ENCODE measurements around the gene FNBP1.

Gene FNBP1

DNA sequence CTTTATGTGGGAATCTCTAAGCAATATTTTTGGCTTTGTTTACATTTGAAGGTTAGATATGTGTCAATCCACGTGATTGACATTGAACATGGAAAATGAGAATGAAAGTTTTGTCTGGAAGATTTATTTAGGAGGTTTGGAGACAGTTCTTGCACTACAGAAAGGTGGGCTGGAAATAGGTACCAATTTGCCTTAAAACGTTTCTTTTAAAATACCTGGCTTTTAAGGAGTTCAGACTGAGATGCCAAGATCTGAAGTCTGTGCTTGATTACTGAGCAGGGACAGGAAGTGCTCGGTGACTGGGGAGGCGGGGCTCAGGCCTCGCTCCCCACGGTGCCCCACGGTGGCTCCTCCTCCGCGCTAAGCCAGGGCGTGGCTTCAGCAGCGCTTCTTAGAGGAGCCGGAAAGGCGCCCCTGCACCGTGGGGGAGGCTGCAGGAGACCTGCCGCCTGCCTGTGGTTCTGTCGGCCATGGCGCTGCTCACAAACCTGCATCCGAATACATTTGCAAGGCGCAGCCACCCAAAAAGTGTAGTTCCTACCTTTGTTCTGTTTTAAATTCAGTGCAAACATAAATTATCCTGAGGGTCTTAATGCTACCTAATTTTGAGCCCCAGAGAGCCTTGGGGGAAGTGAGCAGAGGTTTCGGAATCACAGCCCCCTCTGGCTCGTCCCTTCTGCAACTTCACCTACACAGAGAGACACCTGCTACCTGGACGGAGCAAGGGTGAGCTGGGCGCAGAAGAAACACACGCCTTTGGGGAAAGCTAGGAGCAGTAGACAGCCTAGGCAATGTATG lies 158.6 kb downstream of the FNBP1 start:
- CTCF ChIA-PET, result interaction anchor here (0.7 to 5.0 kb wide), 22 partner anchors 10 to 352 kb away, joined by 3 to 27 read pairs (median 6); partner anchors contain the start of genes C9orf78 and USP20
- DNase-seq, result peak; percentile 98
- Mint-ChIP-seq H3K36me3 (peaks cover 36% of the 10 kb centered on the region), H3K27me3 (no peaks in the 10 kb centered on the region), H3K27ac (peak overlapping the region; percentile 99), H3K4me1 (peaks cover 63% of the 10 kb centered on the region), H3K4me3 (peak overlapping the region; percentile 79), H3K9me3 (no peaks in the 10 kb centered on the region)

- peaks cover 35% of the 10 kb centered on the region for H3K36me3 Mint-ChIP-seq
- H3K4me3 Mint-ChIP-seq, result no peak overlapping the region
- H3K27me3 Mint-ChIP-seq, result no peaks in the 10 kb centered on the region
- no peak for DNase-seq
- H3K27ac Mint-ChIP-seq, result no peak overlapping the region
- peaks cover 41% of the 10 kb centered on the region for H3K4me1 Mint-ChIP-seq
- CTCF ChIA-PET, result interaction anchor here (1.1 kb wide), 1 partner anchor 12 kb away, joined by 3 read pairs; no protein-coding TSS in a partner anchor
- H3K9me3 Mint-ChIP-seq, result no peaks in the 10 kb centered on the region
Observed at GRCh38 chr9:129881547-129882324, 161.3 kb downstream of the FNBP1 start.

DNA sequence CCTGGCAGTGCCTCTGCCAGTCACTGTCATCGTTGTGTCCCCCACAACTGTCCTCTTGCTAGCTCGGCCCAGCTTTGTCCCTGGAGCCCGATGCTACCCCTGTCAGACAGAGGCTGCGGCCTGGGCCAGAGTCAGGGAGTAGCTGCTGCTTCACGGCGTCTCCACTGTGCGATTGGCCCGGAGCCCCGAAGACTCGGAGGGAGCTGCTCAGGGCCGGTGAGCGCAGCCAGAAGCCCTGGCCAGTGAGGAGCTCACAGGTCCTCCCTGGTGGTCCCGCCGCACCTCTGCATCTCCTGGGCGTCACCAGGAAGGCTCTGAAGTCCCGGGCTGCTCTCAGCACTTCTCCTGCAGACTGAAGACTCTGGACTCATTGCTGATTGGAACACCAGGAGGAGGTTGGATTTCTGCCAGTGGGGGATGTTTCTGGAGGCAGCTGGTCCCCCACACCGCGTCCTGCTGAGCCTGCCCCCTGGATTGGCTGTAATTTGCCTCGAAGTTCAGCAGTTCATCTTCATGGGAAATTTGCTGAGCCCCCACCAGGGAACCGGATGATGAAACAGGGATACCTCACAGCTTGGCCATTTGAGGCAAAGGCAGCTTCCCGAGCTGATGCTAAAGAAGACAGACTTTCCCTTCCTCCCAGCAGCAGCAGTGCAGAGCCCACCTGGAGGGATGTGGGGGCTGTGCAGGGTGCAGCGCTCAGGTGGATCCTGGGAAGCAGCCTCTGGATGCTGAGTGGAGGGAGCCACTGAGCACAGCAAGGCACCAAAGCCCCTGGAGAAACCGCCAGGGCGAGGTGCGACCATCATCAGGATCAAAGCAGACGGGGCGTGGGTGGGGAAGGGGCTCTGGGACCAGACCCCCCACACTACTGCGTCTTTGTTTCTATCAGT lies 162.1 kb downstream of the FNBP1 start:
- no peaks in the 10 kb centered on the region for H3K9me3 Mint-ChIP-seq
- no peak overlapping the region for H3K4me3 Mint-ChIP-seq
- CTCF ChIA-PET, result interaction anchor here (0.7 kb wide), 1 partner anchor 14 kb away, joined by 3 read pairs; no protein-coding TSS in a partner anchor
- no peaks in the 10 kb centered on the region for H3K27me3 Mint-ChIP-seq
- H3K36me3 Mint-ChIP-seq, result peaks cover 36% of the 10 kb centered on the region
- no peak for DNase-seq
- H3K27ac Mint-ChIP-seq, result no peak overlapping the region
- H3K4me1 Mint-ChIP-seq, result peaks cover 37% of the 10 kb centered on the region

DNA sequence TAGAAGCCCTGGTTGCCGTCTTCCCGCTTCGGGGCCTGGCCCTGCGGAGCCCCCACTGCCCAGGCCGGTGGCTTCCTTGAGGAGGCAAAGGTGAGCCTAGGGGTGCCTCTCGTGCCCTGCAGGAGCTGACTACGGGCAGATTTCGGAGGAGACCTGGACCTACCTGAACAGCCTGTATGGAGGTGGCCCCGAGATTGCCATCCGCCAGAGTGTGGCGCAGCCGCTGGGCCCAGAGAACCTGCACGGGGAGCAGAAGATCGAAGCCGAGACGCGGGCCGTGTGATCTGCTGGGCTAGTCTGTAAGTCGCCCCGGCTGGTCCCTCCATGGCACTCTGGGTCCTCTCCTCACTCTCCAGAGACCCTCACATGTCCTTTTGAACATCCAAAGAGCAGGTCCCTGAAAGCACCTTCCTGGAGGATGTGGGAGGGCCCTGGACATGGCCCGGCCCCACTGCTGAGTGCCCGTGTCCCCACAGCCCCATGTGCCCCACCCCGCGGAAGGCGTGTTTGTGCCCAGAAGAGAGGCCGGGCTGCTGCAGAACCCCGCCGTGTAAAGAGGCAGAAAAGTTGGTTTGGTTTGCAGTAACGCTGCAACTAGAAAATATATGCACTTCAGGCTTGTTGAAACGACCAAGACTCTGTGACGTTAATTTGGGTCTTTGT lies 162.9 kb downstream of the FNBP1 start:
- Mint-ChIP-seq H3K36me3 (peaks cover 38% of the 10 kb centered on the region), H3K4me1 (peaks cover 33% of the 10 kb centered on the region), H3K9me3 (no peaks in the 10 kb centered on the region), H3K27ac (peak overlapping the region; percentile 71), H3K27me3 (no peaks in the 10 kb centered on the region), H3K4me3 (no peak overlapping the region)
- no peak for DNase-seq
- CTCF ChIA-PET, result interaction anchor here (0.7 kb wide), 1 partner anchor 13 kb away, joined by 3 read pairs; no protein-coding TSS in a partner anchor

- H3K36me3 Mint-ChIP-seq, result peaks cover 39% of the 10 kb centered on the region
- H3K9me3 Mint-ChIP-seq, result no peaks in the 10 kb centered on the region
- CTCF ChIA-PET, result no interaction called here
- H3K4me1 Mint-ChIP-seq, result peaks cover 26% of the 10 kb centered on the region
- DNase-seq, result no peak
- peak overlapping the region; percentile 42 for H3K27ac Mint-ChIP-seq
- no peak overlapping the region for H3K4me3 Mint-ChIP-seq
- H3K27me3 Mint-ChIP-seq, result no peaks in the 10 kb centered on the region
Observed at GRCh38 chr9:129879103-129879699, 163.8 kb downstream of the FNBP1 start.

- Mint-ChIP-seq H3K4me3 (no peak overlapping the region), H3K27ac (peak overlapping the region; percentile 11), H3K36me3 (peaks cover 47% of the 10 kb centered on the region), H3K9me3 (no peaks in the 10 kb centered on the region), H3K27me3 (no peaks in the 10 kb centered on the region), H3K4me1 (peaks cover 21% of the 10 kb centered on the region)
- DNase-seq, result no peak
- CTCF ChIA-PET, result no interaction called here
Observed at GRCh38 chr9:129878291-129878690, 164.7 kb downstream of the FNBP1 start.

GRCh38 chr9:129876815-129877214 lies 166.2 kb downstream of the FNBP1 start:
- Mint-ChIP-seq H3K27me3 (no peaks in the 10 kb centered on the region), H3K9me3 (no peaks in the 10 kb centered on the region), H3K36me3 (peaks cover 52% of the 10 kb centered on the region), H3K4me1 (peaks cover 24% of the 10 kb centered on the region), H3K4me3 (no peak overlapping the region), H3K27ac (peak overlapping the region; percentile 51)
- no peak for DNase-seq
- CTCF ChIA-PET, result no interaction called here

DNA sequence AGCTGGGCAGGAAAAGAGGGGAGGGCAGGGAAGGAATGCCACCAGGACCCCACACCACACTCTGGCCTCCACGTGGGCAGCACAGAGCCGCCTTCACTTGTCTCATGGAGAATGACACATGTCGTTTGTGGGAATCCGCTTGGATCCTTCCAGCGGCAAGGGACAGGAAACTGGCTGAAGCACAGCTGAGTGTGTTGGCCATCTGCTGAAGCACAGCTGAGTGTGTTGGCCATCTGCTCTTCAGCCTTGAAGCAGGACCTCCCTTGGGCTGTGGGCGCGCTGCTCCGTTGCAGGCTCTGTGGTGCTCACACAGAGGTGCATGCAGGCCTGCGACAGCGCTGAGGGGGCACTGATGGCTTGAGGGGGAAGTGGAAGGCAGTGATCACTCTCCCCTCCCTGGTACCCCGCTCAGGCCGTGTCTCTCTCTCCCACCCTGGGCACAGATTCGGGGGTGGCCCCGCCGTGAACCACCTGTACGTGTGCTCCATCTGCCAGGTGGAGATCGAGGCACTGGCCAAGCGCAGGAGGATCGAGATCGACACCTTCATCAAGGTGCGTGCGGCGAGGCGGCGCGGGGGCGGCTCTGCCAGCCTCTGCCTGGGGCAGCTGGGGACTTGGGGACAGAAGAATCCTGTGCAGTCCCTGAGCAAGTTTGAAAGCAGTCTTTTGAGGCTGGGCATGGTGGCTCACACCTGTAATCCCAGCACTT lies 167.1 kb downstream of the FNBP1 start:
- Mint-ChIP-seq H3K9me3 (no peaks in the 10 kb centered on the region), H3K27ac (no peak overlapping the region)

GRCh38 chr9:129875181-129875611 lies 167.8 kb downstream of the FNBP1 start:
- H3K4me1 Mint-ChIP-seq, result peaks cover 39% of the 10 kb centered on the region
- no peak overlapping the region for H3K27ac Mint-ChIP-seq
- H3K9me3 Mint-ChIP-seq, result no peaks in the 10 kb centered on the region
- no peak overlapping the region for H3K4me3 Mint-ChIP-seq
- H3K36me3 Mint-ChIP-seq, result peaks cover 59% of the 10 kb centered on the region
- no peak for DNase-seq
- H3K27me3 Mint-ChIP-seq, result no peaks in the 10 kb centered on the region
- CTCF ChIA-PET, result interaction anchor here (1.3 kb wide), 1 partner anchor 47 kb away, joined by 4 read pairs; no protein-coding TSS in a partner anchor

More for the DNA sequence above, 167.1 kb downstream of the FNBP1 start:
- no peaks in the 10 kb centered on the region for H3K27me3 Mint-ChIP-seq
- no peak overlapping the region for H3K4me3 Mint-ChIP-seq
- peaks cover 33% of the 10 kb centered on the region for H3K4me1 Mint-ChIP-seq
- peaks cover 59% of the 10 kb centered on the region for H3K36me3 Mint-ChIP-seq
- no peak for DNase-seq
- CTCF ChIA-PET, result no interaction called here

DNA sequence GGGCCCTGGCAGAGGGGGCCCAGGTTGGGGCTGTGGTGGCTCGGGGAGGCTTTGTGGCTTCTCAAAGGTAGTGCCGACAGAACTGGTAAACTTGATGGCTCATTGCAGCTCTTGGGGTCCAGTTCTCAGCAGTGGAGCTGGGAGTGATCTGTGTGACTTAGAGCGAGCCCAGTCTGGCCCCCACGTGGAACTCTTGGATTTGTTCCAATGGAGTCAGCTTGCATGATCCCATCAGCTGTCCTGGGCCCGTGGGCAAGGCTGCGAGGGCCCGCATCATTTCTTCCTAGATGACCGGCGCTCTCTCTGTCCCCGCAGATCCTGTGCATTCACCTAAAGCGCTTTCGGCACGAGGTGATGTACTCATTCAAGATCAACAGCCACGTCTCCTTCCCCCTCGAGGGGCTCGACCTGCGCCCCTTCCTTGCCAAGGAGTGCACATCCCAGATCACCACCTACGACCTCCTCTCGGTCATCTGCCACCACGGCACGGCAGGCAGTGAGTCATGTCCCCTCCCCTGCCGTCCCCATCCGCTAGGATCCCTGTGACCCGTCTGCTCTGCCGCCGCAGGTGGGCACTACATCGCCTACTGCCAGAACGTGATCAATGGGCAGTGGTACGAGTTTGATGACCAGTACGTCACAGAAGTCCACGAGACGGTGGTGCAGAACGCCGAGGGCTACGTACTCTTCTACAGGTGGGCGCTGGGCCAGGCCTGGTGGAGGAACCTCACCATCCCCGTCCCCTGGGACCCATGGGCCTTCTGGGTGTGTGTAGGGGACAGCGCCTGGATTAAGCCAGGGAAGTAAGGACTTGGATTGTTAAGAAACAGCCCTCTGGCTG lies 168.5 kb downstream of the FNBP1 start:
- no peaks in the 10 kb centered on the region for H3K9me3 Mint-ChIP-seq
- no peaks in the 10 kb centered on the region for H3K27me3 Mint-ChIP-seq
- H3K36me3 Mint-ChIP-seq, result peaks cover 59% of the 10 kb centered on the region
- no peak overlapping the region for H3K4me3 Mint-ChIP-seq
- H3K27ac Mint-ChIP-seq, result peak overlapping the region; percentile 88
- H3K4me1 Mint-ChIP-seq, result peaks cover 46% of the 10 kb centered on the region
- CTCF ChIA-PET, result interaction anchor here (1.3 kb wide), 1 partner anchor 46 kb away, joined by 4 read pairs; no protein-coding TSS in a partner anchor
- DNase-seq, result peak; percentile 18

GRCh38 chr9:129873563-129874190 lies 169.3 kb downstream of the FNBP1 start:
- no peaks in the 10 kb centered on the region for H3K9me3 Mint-ChIP-seq
- peaks cover 55% of the 10 kb centered on the region for H3K4me1 Mint-ChIP-seq
- DNase-seq, result no peak
- CTCF ChIA-PET, result interaction anchor here (0.7 to 1.3 kb wide), 2 partner anchors 13 to 45 kb away, joined by 4 to 7 read pairs; no protein-coding TSS in a partner anchor
- peaks cover 64% of the 10 kb centered on the region for H3K36me3 Mint-ChIP-seq
- H3K27ac Mint-ChIP-seq, result peak overlapping the region; percentile 88
- H3K27me3 Mint-ChIP-seq, result no peaks in the 10 kb centered on the region
- H3K4me3 Mint-ChIP-seq, result no peak overlapping the region

Data from activated naive CD4-positive, alpha-beta T cell treated with anti-CD3 and anti-CD28 coated beads, Interleukin-2, amount 10 ng/mL, durations not matched to agents 7 days and 5 days (primary cell).